Neuron (in vitro differentiated cells): Measurements from ENCODE around the gene TMPRSS5.
"Not testable (repeated sequence)": the region's sequence is repeated elsewhere in the genome, so short reads cannot be mapped to it uniquely, and the experiment has no call there.

Source experiments
- H2AFZ ChIP-seq: one replicate; pipeline ENCODE4 v1.6.1; 2013; ENCODE audit warnings: low read depth, mild to moderate bottlenecking, inconsistent platforms, low read length, moderate library complexity
- H3K27me3 ChIP-seq: one replicate; pipeline ENCODE4 v1.6.1; 2013; ENCODE audit warnings: low read length; ENCODE audit not compliant: insufficient read depth
- H3K36me3 ChIP-seq: one replicate; pipeline ENCODE4 v1.6.1; 2013; ENCODE audit warnings: low read length; ENCODE audit not compliant: insufficient read depth
- H3K4me1 ChIP-seq: one replicate; pipeline ENCODE4 v1.6.1; 2013; ENCODE audit warnings: low read length; ENCODE audit not compliant: insufficient read depth
- H3K4me3 ChIP-seq: 2 replicates; pipeline ENCODE4 v1.5.1; 2013; ENCODE audit warnings: mild to moderate bottlenecking, low read length, moderate library complexity
- H3K9me3 ChIP-seq: one replicate; pipeline ENCODE4 v1.6.1; 2013; ENCODE audit warnings: low read length

TMPRSS5 gene

GRCh38 chr11:113673550-113674396, 32.3 kb downstream of the TMPRSS5 start:
- H3K4me3 ChIP-seq = no peak overlapping the region
- H3K36me3 ChIP-seq = no peaks in the 10 kb centered on the region
- peaks cover 27% of the 10 kb centered on the region for H3K4me1 ChIP-seq
- H3K27me3 ChIP-seq = no peaks in the 10 kb centered on the region
- H3K9me3 ChIP-seq = no peaks in the 10 kb centered on the region
- no peak overlapping the region for H2AFZ ChIP-seq

GRCh38 chr11:113671914-113672313, 34.2 kb downstream of the TMPRSS5 start:
- not testable (repeated sequence) for H3K4me3 ChIP-seq, H3K36me3 ChIP-seq, H3K27me3 ChIP-seq, H2AFZ ChIP-seq, H3K9me3 ChIP-seq
- H3K4me1 ChIP-seq = peaks cover 27% of the 10 kb centered on the region

- no peaks in the 10 kb centered on the region for H3K9me3 ChIP-seq
Observed at GRCh38 chr11:113670831-113671215, 35.3 kb downstream of the TMPRSS5 start.

GRCh38 chr11:113670149-113670830, 35.8 kb downstream of the TMPRSS5 start:
- no peaks in the 10 kb centered on the region for H3K36me3 ChIP-seq
- H3K4me3 ChIP-seq = no peak overlapping the region
- no peaks in the 10 kb centered on the region for H3K27me3 ChIP-seq
- H3K9me3 ChIP-seq = no peaks in the 10 kb centered on the region
- H2AFZ ChIP-seq = no peak overlapping the region
- peaks cover 18% of the 10 kb centered on the region for H3K4me1 ChIP-seq

More at GRCh38 chr11:113670831-113671215, 35.3 kb downstream of the TMPRSS5 start:
- no peak overlapping the region for H2AFZ ChIP-seq
- no peaks in the 10 kb centered on the region for H3K36me3 ChIP-seq
- H3K4me1 ChIP-seq = peaks cover 23% of the 10 kb centered on the region
- H3K4me3 ChIP-seq = no peak overlapping the region
- no peaks in the 10 kb centered on the region for H3K27me3 ChIP-seq

- Histone ChIP-seq H2AFZ (no peak overlapping the region), H3K4me1 (peaks cover 4% of the 10 kb centered on the region), H3K9me3 (no peaks in the 10 kb centered on the region), H3K4me3 (no peak overlapping the region), H3K27me3 (no peaks in the 10 kb centered on the region), H3K36me3 (no peaks in the 10 kb centered on the region)
Observed at GRCh38 chr11:113668255-113668654, 37.9 kb downstream of the TMPRSS5 start.

GRCh38 chr11:113667801-113668200, 38.3 kb downstream of the TMPRSS5 start:
- Histone ChIP-seq H3K4me3 (no peak overlapping the region), H3K27me3 (no peaks in the 10 kb centered on the region), H3K36me3 (no peaks in the 10 kb centered on the region), H2AFZ (no peak overlapping the region), H3K9me3 (no peaks in the 10 kb centered on the region), H3K4me1 (no peaks in the 10 kb centered on the region)

- Histone ChIP-seq H3K27me3 (no peaks in the 10 kb centered on the region), H3K36me3 (no peaks in the 10 kb centered on the region), H3K4me1 (no peaks in the 10 kb centered on the region), H3K9me3 (no peaks in the 10 kb centered on the region), H3K4me3 (no peak overlapping the region), H2AFZ (no peak overlapping the region)
Observed at GRCh38 chr11:113666584-113666983, 39.5 kb downstream of the TMPRSS5 start.

GRCh38 chr11:113664981-113665710, 41.0 kb downstream of the TMPRSS5 start:
- no peaks in the 10 kb centered on the region for H3K9me3 ChIP-seq

GRCh38 chr11:113664069-113664980, 41.8 kb downstream of the TMPRSS5 start:
- Histone ChIP-seq H3K4me1 (no peaks in the 10 kb centered on the region), H3K27me3 (no peaks in the 10 kb centered on the region), H3K36me3 (no peaks in the 10 kb centered on the region), H3K9me3 (no peaks in the 10 kb centered on the region), H3K4me3 (no peak overlapping the region), H2AFZ (no peak overlapping the region)

More at GRCh38 chr11:113664981-113665710, 41.0 kb downstream of the TMPRSS5 start:
- Histone ChIP-seq H3K4me3 (no peak overlapping the region), H3K4me1 (no peaks in the 10 kb centered on the region), H3K27me3 (no peaks in the 10 kb centered on the region), H2AFZ (no peak overlapping the region), H3K36me3 (no peaks in the 10 kb centered on the region)

- no peaks in the 10 kb centered on the region for H3K9me3 ChIP-seq
- H2AFZ ChIP-seq = no peak overlapping the region
- H3K27me3 ChIP-seq = no peaks in the 10 kb centered on the region
- H3K36me3 ChIP-seq = no peaks in the 10 kb centered on the region
- H3K4me3 ChIP-seq = no peak overlapping the region
- no peaks in the 10 kb centered on the region for H3K4me1 ChIP-seq
Observed at GRCh38 chr11:113663567-113663966, 42.5 kb downstream of the TMPRSS5 start.

GRCh38 chr11:113655771-113656170, 50.3 kb downstream of the TMPRSS5 start:
- no peak overlapping the region for H3K4me3 ChIP-seq
- no peak overlapping the region for H2AFZ ChIP-seq
- no peaks in the 10 kb centered on the region for H3K27me3 ChIP-seq
- no peaks in the 10 kb centered on the region for H3K36me3 ChIP-seq
- H3K9me3 ChIP-seq = no peaks in the 10 kb centered on the region
- no peaks in the 10 kb centered on the region for H3K4me1 ChIP-seq

GRCh38 chr11:113651023-113651422, 55.1 kb downstream of the TMPRSS5 start:
- Histone ChIP-seq H3K4me3 (no peak overlapping the region), H3K27me3 (no peaks in the 10 kb centered on the region), H2AFZ (no peak overlapping the region), H3K4me1 (no peaks in the 10 kb centered on the region), H3K36me3 (no peaks in the 10 kb centered on the region), H3K9me3 (peaks cover 1% of the 10 kb centered on the region)
